Small intestine (tissue), 7 donors: ENCODE results near the gene CAMK4. TPM values are rescaled to one million over a fixed set of nuclear protein-coding genes. Genes with fewer than 3 reads are reported as not detected.

Experiments
- DNase-seq, 2 donors: peaks; one replicate each; pipeline versions ENCODE4 v3.0.0 to v3.0.0-alpha.2; 2013
- FAIRE-seq: peaks from 2 replicates; lab custom pipeline; 2012; peaks lifted over from hg19 to GRCh38; lab: Jason Lieb, UNC
- H3K27ac ChIP-seq, 3 donors: one replicate each; pipeline ENCODE4 v1.5.1; 2013; ENCODE audit warnings: low read length in 2 of 3, mild to moderate bottlenecking in 2 of 3, control low read depth in 1 of 3, inconsistent platforms in 1 of 3, low read depth in 1 of 3, moderate library complexity in 1 of 3
- H3K27me3 ChIP-seq, 3 donors: one replicate each; pipeline ENCODE4 v1.6.1; 2013; ENCODE audit warnings: low read length in 3 of 3, inconsistent platforms in 1 of 3; ENCODE audit not compliant: control insufficient read depth in 3 of 3, insufficient read depth in 3 of 3
- H3K36me3 ChIP-seq, 3 donors: one replicate each; pipeline ENCODE4 v1.6.1; 2013; ENCODE audit warnings: low read length in 3 of 3, inconsistent platforms in 1 of 3, low read depth in 1 of 3, mild to moderate bottlenecking in 1 of 3, moderate library complexity in 1 of 3; ENCODE audit not compliant: control insufficient read depth in 3 of 3, insufficient read depth in 2 of 3
- H3K4me1 ChIP-seq, 3 donors: one replicate each; pipeline ENCODE4 v1.6.1; 2013; ENCODE audit warnings: low read length in 2 of 3, inconsistent platforms in 1 of 3, low read depth in 1 of 3, mild to moderate bottlenecking in 1 of 3, moderate library complexity in 1 of 3; ENCODE audit not compliant: control insufficient read depth in 3 of 3, insufficient read depth in 2 of 3
- H3K4me3 ChIP-seq, 3 donors: one replicate each; pipeline ENCODE4 v1.5.1; 2013; ENCODE audit warnings: low read length in 3 of 3, control low read depth in 1 of 3, inconsistent platforms in 1 of 3, low read depth in 1 of 3, mild to moderate bottlenecking in 1 of 3, moderate library complexity in 1 of 3
- H3K9me3 ChIP-seq, 2 donors: one replicate each; pipeline ENCODE4 v1.6.1; 2013; ENCODE audit warnings: low read depth in 1 of 2, low read length in 1 of 2; ENCODE audit not compliant: control insufficient read depth in 2 of 2, insufficient read depth in 1 of 2
- WGBS, 3 donors: extraction: QIAGEN DNeasy Blood & Tissue Kit; methylation state at CpG; one replicate each; pipeline ENCODE4 v1.1.7; 2013; 5-methylcytosine and 5-hydroxymethylcytosine counted together
- polyA plus RNA-seq, 4 donors: library from polyadenylated mRNA; stranded (reverse) in 3 of 4; unstranded in 1 of 4; fragments of 200-250 nt in 3 of 4; fragments of 120-200 nt in 1 of 4; gene quantifications; one replicate each; pipeline versions ENCODE4 v1.2.1 to v1.2.3, GENCODE V29; 2013
- donor health status: healthy with polysubstance abuse.
- donor health status: control.
- donor health status: control.
- donor health status: Bipolar disorder and iron deficiency.
- donor health status: healthy.

The CAMK4 gene
- polyA plus RNA-seq, 4 donors: 0.89 to 3.2 (median 2.2) TPM

- Histone ChIP-seq H3K4me3 (no peak overlapping the region), H3K9me3 (peaks cover 0 to 6% of the 10 kb centered on the region in 2 donors), H3K4me1 (no peaks in the 10 kb centered on the region), H3K36me3 (no peaks in the 10 kb centered on the region), H3K27me3 (no peaks in the 10 kb centered on the region), H3K27ac (no peak overlapping the region)
- 69 to 81% (median 76%) methylated on average over 4 of the region's 4 CpGs for WGBS, 3 donors
- DNase-seq (no peak), FAIRE-seq (no peak)
Observed at GRCh38 chr5:111422747-111423720, 198.8 kb downstream of the CAMK4 start.

- Histone ChIP-seq H3K27ac (no peak overlapping the region), H3K36me3 (no peaks in the 10 kb centered on the region), H3K4me1 (no peaks in the 10 kb centered on the region), H3K9me3 (peaks cover 0 to 6% of the 10 kb centered on the region in 2 donors), H3K4me3 (no peak overlapping the region), H3K27me3 (no peaks in the 10 kb centered on the region)
- WGBS, 3 donors: 85 to 91% (median 88%) methylated on average over 1 of the region's 1 CpG
- no peak for DNase-seq
- FAIRE-seq: no peak
Observed at GRCh38 chr5:111425205-111425604, 201.0 kb downstream of the CAMK4 start.

- no peak for FAIRE-seq
- DNase-seq: no peak
- Histone ChIP-seq H3K27ac (no peak overlapping the region), H3K36me3 (no peaks in the 10 kb centered on the region), H3K4me3 (no peak overlapping the region), H3K9me3 (peaks cover 0 to 6% of the 10 kb centered on the region in 2 donors), H3K4me1 (no peaks in the 10 kb centered on the region), H3K27me3 (no peaks in the 10 kb centered on the region)
- WGBS, 3 donors: 84 to 93% (median 90%) methylated on average over 5 of the region's 5 CpGs
Observed at GRCh38 chr5:111427762-111428161, 203.6 kb downstream of the CAMK4 start.

GRCh38 chr5:111432883-111433536 is 208.8 kb downstream of the CAMK4 start:
- H3K36me3 ChIP-seq: no peaks in the 10 kb centered on the region
- no peaks in the 10 kb centered on the region for H3K4me1 ChIP-seq
- H3K4me3 ChIP-seq: no peak overlapping the region
- DNase-seq (no peak), FAIRE-seq (no peak)
- no peaks in the 10 kb centered on the region for H3K27me3 ChIP-seq
- no peaks in the 10 kb centered on the region for H3K9me3 ChIP-seq
- no peak overlapping the region for H3K27ac ChIP-seq

GRCh38 chr5:111434800-111435199 is 210.6 kb downstream of the CAMK4 start:
- H3K27ac ChIP-seq: no peak overlapping the region
- no peaks in the 10 kb centered on the region for H3K9me3 ChIP-seq
- DNase-seq (no peak), FAIRE-seq (no peak)
- WGBS, 3 donors: 70 to 85% (median 79%) methylated on average over 1 of the region's 1 CpG
- no peaks in the 10 kb centered on the region for H3K36me3 ChIP-seq
- no peaks in the 10 kb centered on the region for H3K27me3 ChIP-seq
- no peak overlapping the region for H3K4me3 ChIP-seq
- no peaks in the 10 kb centered on the region for H3K4me1 ChIP-seq

GRCh38 chr5:111439473-111440075 is 215.4 kb downstream of the CAMK4 start:
- Histone ChIP-seq H3K27me3 (no peaks in the 10 kb centered on the region), H3K36me3 (no peaks in the 10 kb centered on the region), H3K27ac (no peak overlapping the region), H3K9me3 (no peaks in the 10 kb centered on the region), H3K4me1 (no peaks in the 10 kb centered on the region), H3K4me3 (no peak overlapping the region)
- no peak for FAIRE-seq
- 81 to 93% (median 92%) methylated on average over 1 of the region's 1 CpG for WGBS, 3 donors
- DNase-seq: no peak

- 76 to 84% (median 82%) methylated on average over 1 of the region's 1 CpG for WGBS, 3 donors
- Histone ChIP-seq H3K27ac (no peak overlapping the region), H3K36me3 (no peaks in the 10 kb centered on the region), H3K9me3 (no peaks in the 10 kb centered on the region), H3K4me3 (no peak overlapping the region), H3K4me1 (no peaks in the 10 kb centered on the region), H3K27me3 (no peaks in the 10 kb centered on the region)
- no peak for DNase-seq
- no peak for FAIRE-seq
Observed at GRCh38 chr5:111447099-111447498, 222.9 kb downstream of the CAMK4 start.

- Histone ChIP-seq H3K4me3 (no peak overlapping the region), H3K27ac (no peak overlapping the region), H3K9me3 (no peaks in the 10 kb centered on the region), H3K36me3 (no peaks in the 10 kb centered on the region), H3K4me1 (no peaks in the 10 kb centered on the region), H3K27me3 (no peaks in the 10 kb centered on the region)
- FAIRE-seq (no peak), DNase-seq (no peak)
- WGBS, 3 donors: 6 to 22% (median 21%) methylated on average over 2 of the region's 2 CpGs
Observed at GRCh38 chr5:111447822-111448221, 223.6 kb downstream of the CAMK4 start.
